Right lobe of liver (tissue), 6 donors: ENCODE results near the gene DHRSX. TPM values are rescaled to one million over a fixed set of nuclear protein-coding genes. Genes with fewer than 3 reads are reported as not detected.
"Not testable (repeated sequence)": the region's sequence is repeated elsewhere in the genome, so short reads cannot be mapped to it uniquely, and the experiment has no call there.

Experiments used
- ATAC-seq, 4 donors: fragments of 200-7000 bp; cut with Tn5 transposase; one replicate each; pipeline ENCODE4 v1.9.1; 2020; ENCODE audit warnings: mild to moderate bottlenecking in 4 of 4, moderate library complexity in 4 of 4
- DNase-seq, 3 donors: peaks; one replicate each; pipeline ENCODE4 v3.0.0-alpha.2; 2020
- H3K27ac ChIP-seq, 3 donors: fragments of 200-600 bp; one replicate each; pipeline ENCODE4 v1.8.0; 2022
- H3K27me3 ChIP-seq, 2 donors: fragments of 200-600 bp; one replicate each; pipeline ENCODE4 v1.8.0; 2022
- H3K36me3 ChIP-seq, 4 donors: fragments of 200-600 bp; sonication (generic) in 1 of 4; one replicate each; pipeline versions ENCODE4 v1.5.1 to v1.8.0; 2017 to 2022; ENCODE audit warnings: control low read depth in 1 of 4
- H3K4me1 ChIP-seq, 4 donors: fragments of 200-600 bp; sonication (generic) in 1 of 4; one replicate each; pipeline versions ENCODE4 v1.5.1 to v1.8.0; 2017 to 2022; ENCODE audit warnings: control low read depth in 1 of 4
- H3K4me3 ChIP-seq, 3 donors: fragments of 200-600 bp; one replicate each; pipeline ENCODE4 v1.8.0; 2022
- H3K9me3 ChIP-seq, 4 donors: fragments of 200-600 bp; sonication (generic) in 1 of 4; one replicate each; pipeline versions ENCODE4 v1.5.1 to v1.8.0; 2017 to 2022; ENCODE audit warnings: control low read depth in 1 of 4
- POLR2A ChIP-seq: fragments of 450-650 bp; IDR thresholded peaks from one replicate; pipeline ENCODE4 v1.6.1; 2017; ENCODE audit warnings: antibody characterized with exemption, mild to moderate bottlenecking
- WGBS: methylation state at CpG from one replicate; pipeline ENCODE4 v1.1.6; 2018; ENCODE audit warnings: low coverage, low lambda C conversion rate; ENCODE audit not compliant: insufficient coverage; ENCODE audit errors: missing lambda C conversion rate; 5-methylcytosine and 5-hydroxymethylcytosine counted together
- intact Hi-C, 2 donors: fragments of 100-400 bp; cut with DNase I; formaldehyde crosslinking; loops; one replicate each; pipeline versions ENCODE4 v1.11.2 to v1.14.1; 2022
- total RNA-seq, 6 experiments: library from RNA; depleted of rRNA in 2 of 6; stranded (reverse); fragments of >200 nt in 2 of 6; fragmentation: NEBNext Ultra II Directional in 3 of 6; extraction: Animal tissue kit (Norgen Biotek cat#: 25700) in 3 of 6; gene quantifications; one replicate each; pipeline versions ENCODE4 v1.1.0 to v1.2.4, GENCODE V29; 2016 to 2023
- TF ChIP-seq, protein P1 (sequence below), 4 donors: fragments of 200-600 bp in 3 of 4; fragments of 450-650 bp in 1 of 4; IDR thresholded peaks; one replicate each; pipeline versions ENCODE4 v1.5.1 to v1.8.0; 2016 to 2022; ENCODE audit warnings: antibody characterized with exemption in 4 of 4, mild to moderate bottlenecking in 2 of 4
- donor health status: DM: no; HTN: yes; CAD: no.
- donor health status: DM: no; HTN: no; CAD: no.
- donor health status: DM: no; HTN: no; CAD: no.
- donor health status: DM: no; HTN: yes; CAD: no.
- donor health status: DM: no; HTN: yes; CAD: no.

DHRSX gene
- total RNA-seq, 6 experiments from 2014 or later = 15.6 to 34.5 (median 29.0) TPM

GRCh38 chrX:2272337-2272736 lies 228.4 kb downstream of the DHRSX start:
- no peaks in the 10 kb centered on the region for H3K27me3 ChIP-seq
- no peak for DNase-seq
- no peaks in the 10 kb centered on the region for H3K9me3 ChIP-seq
- no peak for TF ChIP-seq POLR2A
- TF ChIP-seq, protein P1, sequence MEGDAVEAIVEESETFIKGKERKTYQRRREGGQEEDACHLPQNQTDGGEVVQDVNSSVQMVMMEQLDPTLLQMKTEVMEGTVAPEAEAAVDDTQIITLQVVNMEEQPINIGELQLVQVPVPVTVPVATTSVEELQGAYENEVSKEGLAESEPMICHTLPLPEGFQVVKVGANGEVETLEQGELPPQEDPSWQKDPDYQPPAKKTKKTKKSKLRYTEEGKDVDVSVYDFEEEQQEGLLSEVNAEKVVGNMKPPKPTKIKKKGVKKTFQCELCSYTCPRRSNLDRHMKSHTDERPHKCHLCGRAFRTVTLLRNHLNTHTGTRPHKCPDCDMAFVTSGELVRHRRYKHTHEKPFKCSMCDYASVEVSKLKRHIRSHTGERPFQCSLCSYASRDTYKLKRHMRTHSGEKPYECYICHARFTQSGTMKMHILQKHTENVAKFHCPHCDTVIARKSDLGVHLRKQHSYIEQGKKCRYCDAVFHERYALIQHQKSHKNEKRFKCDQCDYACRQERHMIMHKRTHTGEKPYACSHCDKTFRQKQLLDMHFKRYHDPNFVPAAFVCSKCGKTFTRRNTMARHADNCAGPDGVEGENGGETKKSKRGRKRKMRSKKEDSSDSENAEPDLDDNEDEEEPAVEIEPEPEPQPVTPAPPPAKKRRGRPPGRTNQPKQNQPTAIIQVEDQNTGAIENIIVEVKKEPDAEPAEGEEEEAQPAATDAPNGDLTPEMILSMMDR (IDR thresholded peaks at IDR 0.05) = no peak
- WGBS = 77% methylated on average over 3 of the region's 5 CpGs
- no peaks in the 10 kb centered on the region for H3K4me1 ChIP-seq
- ATAC-seq = peak in 1 of 4 donors; percentile 41
- H3K4me3 ChIP-seq = no peak overlapping the region
- H3K36me3 ChIP-seq = peaks cover 0 to 2% (median 0%) of the 10 kb centered on the region in 4 donors
- intact Hi-C loops = no loop called here
- H3K27ac ChIP-seq = no peak overlapping the region

DNA sequence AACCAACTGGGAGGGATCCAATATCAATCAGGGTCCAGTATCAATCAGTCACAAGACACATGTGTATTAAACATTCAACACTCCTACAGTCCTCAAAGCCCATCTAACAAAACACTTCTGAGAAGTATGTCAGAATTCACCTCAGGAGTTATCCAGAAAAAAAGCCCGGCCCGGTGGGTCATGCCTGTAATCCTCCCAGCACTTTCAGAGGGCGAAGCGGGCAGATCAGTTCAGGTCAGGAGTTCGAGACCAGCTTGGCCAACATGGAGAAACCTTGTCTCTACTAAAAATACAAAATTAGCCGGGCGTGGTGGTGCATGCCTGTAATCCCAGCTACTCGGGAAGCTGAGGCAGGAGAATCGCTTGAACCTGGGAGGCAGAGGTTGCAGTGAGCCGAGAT lies 229.2 kb downstream of the DHRSX start:
- H3K27me3 ChIP-seq, H3K9me3 ChIP-seq, intact Hi-C loops, H3K27ac ChIP-seq, H3K4me1 ChIP-seq, H3K36me3 ChIP-seq, H3K4me3 ChIP-seq, ATAC-seq: not testable (repeated sequence)
- WGBS = 93% methylated on average over 6 of the region's 10 CpGs
- peak in 1 of 3 donors; percentile 31 for DNase-seq

GRCh38 chrX:2270783-2271182 lies 230.0 kb downstream of the DHRSX start:
- DNase-seq, H3K4me1 ChIP-seq, ATAC-seq, H3K27me3 ChIP-seq, intact Hi-C loops, H3K4me3 ChIP-seq, H3K9me3 ChIP-seq, H3K27ac ChIP-seq, H3K36me3 ChIP-seq: not testable (repeated sequence)
- 82% methylated on average over 2 of the region's 4 CpGs for WGBS

- Histone ChIP-seq H3K4me1 (no peaks in the 10 kb centered on the region), H3K27me3 (no peaks in the 10 kb centered on the region), H3K36me3 (no peaks in the 10 kb centered on the region), H3K27ac (no peak overlapping the region), H3K4me3 (no peak overlapping the region), H3K9me3 (no peaks in the 10 kb centered on the region)
- 96% methylated on average over 4 of the region's 8 CpGs for WGBS
- intact Hi-C loops = no loop called here
- no peak for TF ChIP-seq POLR2A
- TF ChIP-seq, protein P1 (IDR thresholded peaks at IDR 0.05) = no peak
- DNase-seq (no peak), ATAC-seq (no peak)
Measured at GRCh38 chrX:2267890-2268289, 232.9 kb downstream of the DHRSX start.

DNA sequence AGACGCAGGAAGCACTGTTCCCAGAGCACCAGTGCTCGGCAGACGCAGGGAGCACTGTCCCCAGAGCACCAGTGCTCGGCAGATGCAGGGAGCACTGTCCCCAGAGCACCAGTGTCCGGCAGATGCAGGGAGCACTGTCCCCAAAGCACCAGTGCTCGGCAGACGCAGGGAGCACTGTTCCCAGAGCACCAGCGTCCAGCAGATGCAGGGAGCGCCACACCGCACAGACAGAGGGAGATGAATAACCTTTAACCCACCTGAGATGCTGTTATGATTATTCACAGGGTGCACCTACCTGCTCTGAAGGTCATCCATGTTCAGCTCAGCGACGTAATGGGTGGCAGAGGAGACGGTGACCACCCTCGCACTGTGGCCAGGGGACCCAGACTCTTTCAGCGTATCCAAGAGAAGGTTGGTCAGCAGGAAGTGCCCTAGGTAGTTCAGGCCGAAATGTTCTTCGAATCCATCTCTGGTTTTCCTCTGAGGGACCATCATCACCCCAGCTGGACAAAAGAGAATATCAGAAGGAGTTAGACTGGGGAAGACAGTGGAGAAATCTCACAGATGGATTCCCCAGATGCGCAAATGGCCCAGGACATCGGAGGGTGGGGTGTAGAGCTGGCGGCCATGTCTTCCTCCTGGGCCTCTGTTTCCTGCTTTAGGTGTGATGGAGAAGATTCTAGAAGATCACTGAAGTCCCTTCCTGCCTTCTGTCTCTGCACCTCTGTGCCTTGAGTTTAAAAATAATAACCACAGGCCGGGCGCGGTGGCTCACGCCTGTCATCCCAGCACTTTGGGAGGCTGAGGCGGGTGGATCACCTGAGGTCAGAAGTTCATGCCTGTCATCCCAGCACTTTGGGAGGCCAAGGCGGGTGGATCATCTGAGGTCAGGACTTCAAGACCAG lies 234.1 kb downstream of the DHRSX start:
- no peaks in the 10 kb centered on the region for H3K36me3 ChIP-seq
- no peak overlapping the region for H3K27ac ChIP-seq
- DNase-seq (no peak), ATAC-seq (no peak)
- TF ChIP-seq POLR2A = no peak
- TF ChIP-seq, protein P1 (IDR thresholded peaks at IDR 0.05) = no peak
- H3K4me1 ChIP-seq = no peaks in the 10 kb centered on the region
- no peaks in the 10 kb centered on the region for H3K27me3 ChIP-seq
- intact Hi-C loops = no loop called here
- H3K4me3 ChIP-seq = no peak overlapping the region
- WGBS = 95% methylated on average over 10 of the region's 26 CpGs
- no peaks in the 10 kb centered on the region for H3K9me3 ChIP-seq

DNA sequence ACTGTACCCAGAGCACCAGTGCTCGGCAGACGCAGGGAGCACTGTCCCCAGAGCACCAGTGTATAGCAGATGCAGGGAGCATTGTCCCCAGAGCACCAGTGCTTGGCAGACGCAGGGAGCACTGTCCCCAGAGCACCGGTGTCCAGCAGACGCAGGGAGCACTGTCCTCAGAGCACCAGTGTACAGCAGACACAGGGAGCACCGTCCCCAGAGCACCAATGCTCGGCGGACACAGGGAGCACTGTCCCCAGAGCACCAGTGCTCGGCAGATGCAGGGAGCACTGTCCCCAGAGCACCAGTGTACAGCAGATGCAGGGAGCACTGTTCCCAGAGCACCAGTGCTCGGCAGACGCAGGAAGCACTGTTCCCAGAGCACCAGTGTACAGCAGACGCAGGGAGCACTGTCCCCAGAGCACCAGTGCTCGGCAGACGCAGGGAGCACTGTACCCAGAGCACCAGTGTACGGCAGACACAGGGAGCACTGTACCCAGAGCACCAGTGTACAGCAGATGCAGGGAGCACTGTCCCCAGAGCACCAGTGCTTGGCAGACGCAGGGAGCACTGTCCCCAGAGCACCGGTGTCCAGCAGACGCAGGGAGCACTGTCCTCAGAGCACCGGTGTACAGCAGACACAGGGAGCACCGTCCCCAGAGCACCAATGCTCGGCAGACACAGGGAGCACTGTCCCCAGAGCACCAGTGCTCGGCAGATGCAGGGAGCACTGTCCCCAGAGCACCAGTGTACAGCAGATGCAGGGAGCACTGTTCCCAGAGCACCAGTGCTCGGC lies 234.9 kb downstream of the DHRSX start:
- H3K27ac ChIP-seq, H3K4me3 ChIP-seq, DNase-seq, H3K27me3 ChIP-seq, intact Hi-C loops, ATAC-seq, H3K36me3 ChIP-seq, H3K4me1 ChIP-seq, H3K9me3 ChIP-seq: not testable (repeated sequence)
- WGBS = no CpG with 5 or more reads among the region's 23 CpGs
